WTC11 (cell line): Measurements from ENCODE around the gene DRD1. TPM values are rescaled to one million over a fixed set of nuclear protein-coding genes. Genes with fewer than 3 reads are reported as not detected.

Source experiments
- ATAC-seq: fragments of 200-7000 bp; cut with Tn5 transposase; 2 replicates; pipeline ENCODE4 v1.10.0; 2021; ENCODE audit warnings: mild to moderate bottlenecking, moderate library complexity
- CTCF ChIA-PET: fragments of 300-600 bp; sonication (Branson Sonifier 250); formaldehyde crosslinking; loops from one replicate; lab custom pipeline; 2021; ENCODE audit warnings: antibody characterized with exemption; lab: Charles Lee
- POLR2A ChIA-PET: fragments of 350-600 bp; sonication (Branson Sonifier 250); formaldehyde crosslinking; loops from one replicate; lab custom pipeline; 2021; ENCODE audit warnings: antibody characterized with exemption; lab: Charles Lee
- DNase-seq: peaks from one replicate; pipeline ENCODE4 v3.0.0; 2021; ENCODE audit warnings: low spot score
- H3K27ac Mint-ChIP-seq: 2 replicates; pipeline ENCODE4 v1.8.0; 2021; ENCODE audit warnings: mixed read lengths
- H3K27me3 Mint-ChIP-seq: 2 replicates; pipeline ENCODE4 v1.8.0; 2021; ENCODE audit warnings: low read depth, mild to moderate bottlenecking, moderate library complexity, mixed read lengths
- H3K36me3 Mint-ChIP-seq: 2 replicates; pipeline ENCODE4 v1.8.0; 2021; ENCODE audit warnings: mixed read lengths
- H3K4me1 Mint-ChIP-seq: 2 replicates; pipeline ENCODE4 v1.8.0; 2022; ENCODE audit warnings: mixed read lengths
- H3K4me3 Mint-ChIP-seq: 2 replicates; pipeline ENCODE4 v1.8.0; 2021; ENCODE audit warnings: mild to moderate bottlenecking, moderate library complexity, mixed read lengths
- H3K9me3 Mint-ChIP-seq: 2 replicates; pipeline ENCODE4 v1.8.0; 2021; ENCODE audit warnings: mixed read lengths
- ATF6 ChIP-seq: sonication (generic); formaldehyde crosslinking; IDR thresholded peaks from 2 replicates; pipeline ENCODE4 v1.8.1; 2023; ENCODE audit warnings: mild to moderate bottlenecking, missing genetic modification reagents
- E2F4 ChIP-seq: sonication (generic); formaldehyde crosslinking; IDR thresholded peaks from 2 replicates; pipeline ENCODE4 v1.8.1; 2022; ENCODE audit warnings: low read depth, mild to moderate bottlenecking, moderate library complexity, missing genetic modification reagents, borderline replicate concordance
- FOXJ3 ChIP-seq: sonication (generic); formaldehyde crosslinking; IDR thresholded peaks from 2 replicates; pipeline ENCODE4 v1.9.0; 2021; ENCODE audit warnings: missing genetic modification reagents, mild to moderate bottlenecking, borderline replicate concordance
- GTF2I ChIP-seq: fragments of 250-450 bp; sonication (Bioruptor Pico); conservative IDR thresholded peaks from 2 replicates; pipeline ENCODE4 v1.4.0; 2021; ENCODE audit warnings: mild to moderate bottlenecking
- HMGXB4 ChIP-seq: sonication (generic); formaldehyde crosslinking; IDR thresholded peaks from 2 replicates; pipeline ENCODE4 v1.8.1; 2023; ENCODE audit warnings: mild to moderate bottlenecking, moderate library complexity, missing genetic modification reagents
- JAZF1 ChIP-seq: fragments of 250-450 bp; sonication (Bioruptor Pico); IDR thresholded peaks from 2 replicates; pipeline ENCODE4 v1.9.0; 2021; ENCODE audit warnings: moderate library complexity, mild to moderate bottlenecking, inconsistent platforms
- KAT7 ChIP-seq: sonication (generic); formaldehyde crosslinking; IDR thresholded peaks from 2 replicates; pipeline ENCODE4 v1.8.1; 2023; ENCODE audit warnings: missing genetic modification reagents, mild to moderate bottlenecking, borderline replicate concordance
- NFATC4 ChIP-seq: fragments of 250-450 bp; sonication (Bioruptor Pico); IDR thresholded peaks from 2 replicates; pipeline ENCODE4 v1.9.0; 2021; ENCODE audit warnings: mild to moderate bottlenecking
- NFYB ChIP-seq: sonication (generic); formaldehyde crosslinking; conservative IDR thresholded peaks from 2 replicates; pipeline ENCODE4 v1.8.0; 2022; ENCODE audit warnings: low read depth, missing genetic modification reagents
- PREB ChIP-seq: sonication (generic); formaldehyde crosslinking; IDR thresholded peaks from 2 replicates; pipeline ENCODE4 v1.8.1; 2022; ENCODE audit warnings: mild to moderate bottlenecking, missing genetic modification reagents, moderate library complexity, borderline replicate concordance
- USF1 ChIP-seq: sonication (generic); formaldehyde crosslinking; IDR thresholded peaks from 2 replicates; pipeline ENCODE4 v1.8.0; 2022; ENCODE audit warnings: mild to moderate bottlenecking, missing genetic modification reagents
- USF2 ChIP-seq: sonication (generic); formaldehyde crosslinking; IDR thresholded peaks from 2 replicates; pipeline ENCODE4 v1.8.1; 2023; ENCODE audit warnings: mild to moderate bottlenecking, missing genetic modification reagents, moderate library complexity
- ZMAT4 ChIP-seq: fragments of 250-450 bp; sonication (Bioruptor Pico); IDR thresholded peaks from 2 replicates; pipeline ENCODE4 v1.9.0; 2021; ENCODE audit warnings: mild to moderate bottlenecking
- ZNF425 ChIP-seq: fragments of 250-450 bp; sonication (Bioruptor Pico); conservative IDR thresholded peaks from 2 replicates; pipeline ENCODE4 v1.9.0; 2021; ENCODE audit warnings: mild to moderate bottlenecking
- total RNA-seq: library from RNA; stranded (reverse); gene quantifications from 3 replicates; pipeline ENCODE4 v1.2.3, GENCODE V29; 2021

Gene DRD1
- total RNA-seq, 1 experiment from 2014 or later, result 0.07 TPM

GRCh38 chr5:175472378-175472777 lies 28.4 kb upstream of the DRD1 start:
- no peak for ATAC-seq
- DNase-seq, result no peak
- peaks cover 24% of the 10 kb centered on the region for H3K27me3 Mint-ChIP-seq
- H3K4me1 Mint-ChIP-seq, result peaks cover 2% of the 10 kb centered on the region; the same call in 1 of the 2 replicates
- no peaks in the 10 kb centered on the region for H3K36me3 Mint-ChIP-seq
- POLR2A ChIA-PET, result no interaction called here
- no peak overlapping the region for H3K27ac Mint-ChIP-seq
- no peak for TF ChIP-seq E2F4 (CRISPR knock-in tag)
- no peak for TF ChIP-seq KAT7 (CRISPR knock-in tag)
- TF ChIP-seq GTF2I, result no peak
- no peak for TF ChIP-seq PREB
- no peak for TF ChIP-seq JAZF1 (CRISPR knock-in tag)
- no peak for TF ChIP-seq NFYB (CRISPR knock-in tag)
- no peak for TF ChIP-seq ATF6 (CRISPR knock-in tag)
- TF ChIP-seq ZMAT4 (CRISPR knock-in tag), result no peak
- no peak for TF ChIP-seq HMGXB4 (CRISPR knock-in tag)
- TF ChIP-seq NFATC4, result no peak
- CTCF ChIA-PET, result no interaction called here
- H3K4me3 Mint-ChIP-seq, result no peak overlapping the region
- 0 out of 2 replicates have a peak, but pooled peaks cover 4% of the 10 kb centered on the region for H3K9me3 Mint-ChIP-seq

GRCh38 chr5:175471628-175472027 lies 27.6 kb upstream of the DRD1 start:
- CTCF ChIA-PET, result no interaction called here

More at GRCh38 chr5:175471628-175472027, 27.6 kb upstream of the DRD1 start:
- POLR2A ChIA-PET, result no interaction called here
- DNase-seq, result no peak
- Mint-ChIP-seq H3K9me3 (0 out of 2 replicates have a peak, but pooled peaks cover 4% of the 10 kb centered on the region), H3K27ac (no peak overlapping the region), H3K4me3 (no peak overlapping the region), H3K36me3 (no peaks in the 10 kb centered on the region), H3K27me3 (peaks cover 16% of the 10 kb centered on the region), H3K4me1 (peaks cover 2% of the 10 kb centered on the region; the same call in 1 of the 2 replicates)
- TF ChIP-seq USF1 (CRISPR knock-in tag) (peak; percentile 82), NFYB (CRISPR knock-in tag) (peak; percentile 89), FOXJ3 (CRISPR knock-in tag) (no peak), USF2 (CRISPR knock-in tag) (peak; percentile 88), ZNF425 (no peak)
- peak; percentile 66 for ATAC-seq
